K562 (cell line): Measurements from ENCODE around the gene DPH6. TPM values are rescaled to one million over a fixed set of nuclear protein-coding genes. Genes with fewer than 3 reads are reported as not detected.
A peak's percentile ranks its signal among the peaks of the same experiment; 100 is the strongest.

Experiments used
- ARID3B ChIP-seq: fragments of 250-450 bp; sonication (Bioruptor Pico); IDR thresholded peaks from 2 replicates; pipeline ENCODE4 v1.4.0; 2020; ENCODE audit warnings: borderline replicate concordance
- DACH1 ChIP-seq: fragments of 450-650 bp; IDR thresholded peaks from 2 replicates; pipeline ENCODE4 v1.6.1; 2018; ENCODE audit not compliant: partially characterized antibody
- ETV1 ChIP-seq: fragments of 450-650 bp; conservative IDR thresholded peaks from 2 replicates; pipeline ENCODE4 v1.6.1; 2016; ENCODE audit warnings: missing genetic modification characterization, control low read depth, low read depth, missing compliant biosample characterization
- FOXK2 ChIP-seq, 2 experiments: fragments of 450-650 bp; IDR thresholded peaks in 1 of 2; conservative IDR thresholded peaks in 1 of 2; 2 replicates each; pipeline ENCODE4 v1.6.1; 2016; ENCODE audit warnings: low read depth in 2 of 2, mild to moderate bottlenecking in 1 of 2
- GABPB1 ChIP-seq: sonication (generic); formaldehyde crosslinking; IDR thresholded peaks from 2 replicates; pipeline ENCODE4 v1.8.0; 2022; ENCODE audit warnings: mild to moderate bottlenecking, missing genetic modification reagents
- HNRNPUL1 ChIP-seq: fragments of 200-400 bp; formaldehyde crosslinking; IDR thresholded peaks from 2 replicates; pipeline ENCODE4 v1.6.1; 2017; ENCODE audit warnings: low read length
- MCM2 ChIP-seq: fragments of 450-650 bp; IDR thresholded peaks from 2 replicates; pipeline ENCODE4 v1.6.1; 2017; ENCODE audit warnings: low read depth, mild to moderate bottlenecking
- MTA3 ChIP-seq: fragments of 450-650 bp; formaldehyde crosslinking; IDR thresholded peaks from 2 replicates; pipeline ENCODE4 v1.6.1; 2017; ENCODE audit warnings: mild to moderate bottlenecking, borderline replicate concordance
- NR3C1 ChIP-seq: sonication (generic); formaldehyde crosslinking; IDR thresholded peaks from 2 replicates; pipeline ENCODE4 v1.8.1; 2022; ENCODE audit warnings: missing genetic modification reagents
- PRDM10 ChIP-seq: fragments of 450-650 bp; IDR thresholded peaks from 2 replicates; pipeline ENCODE4 v1.6.1; 2018; ENCODE audit not compliant: partially characterized antibody
- TCFL5 ChIP-seq: fragments of 250-450 bp; sonication (Bioruptor Pico); conservative IDR thresholded peaks from 2 replicates; pipeline ENCODE4 v1.6.1; 2021; ENCODE audit warnings: mild to moderate bottlenecking, moderate library complexity, matching md5 sums
- VEZF1 ChIP-seq: fragments of 200-800 bp; sonication (Bioruptor generic); IDR thresholded peaks from 2 replicates; pipeline ENCODE4 v1.6.1; 2017; ENCODE audit warnings: missing genetic modification characterization, missing compliant biosample characterization
- ZBTB12 ChIP-seq: fragments of 250-450 bp; sonication (Bioruptor Pico); IDR thresholded peaks from 2 replicates; pipeline ENCODE4 v1.4.0; 2020
- ZBTB5 ChIP-seq: fragments of 450-650 bp; IDR thresholded peaks from 2 replicates; pipeline ENCODE4 v1.6.1; 2017; ENCODE audit warnings: antibody characterized with exemption
- ZFP91 ChIP-seq: sonication (generic); formaldehyde crosslinking; IDR thresholded peaks from 2 replicates; pipeline ENCODE4 v1.8.0; 2022; ENCODE audit warnings: mild to moderate bottlenecking, missing genetic modification reagents
- ZNF551 ChIP-seq: fragments of 250-450 bp; sonication (Bioruptor Pico); IDR thresholded peaks from 2 replicates; pipeline ENCODE4 v1.5.0; 2021; ENCODE audit warnings: mild to moderate bottlenecking, moderate library complexity
- ZNF57 ChIP-seq: fragments of 450-650 bp; formaldehyde crosslinking; IDR thresholded peaks from 2 replicates; pipeline ENCODE4 v1.4.0; 2020; ENCODE audit warnings: mild to moderate bottlenecking, moderate library complexity
- polyA plus RNA-seq, 8 experiments: library from polyadenylated mRNA; depleted of rRNA in 4 of 8; stranded (reverse) in 5 of 8; unstranded in 3 of 8; fragments of >200 nt; fragmentation: Nextera tagmentation in 2 of 8; fragmentation: Illumina TruSeq in 1 of 8; extraction: Ambion mirVana in 2 of 8; extraction: Trizol in 1 of 8; gene quantifications; 2 replicates each; pipeline versions ENCODE4 v1.2.1 to v1.2.3, GENCODE V29; 2011 to 2014; ENCODE audit warnings: inconsistent platforms in 1 of 8, missing spikeins in 1 of 8
- total RNA-seq, 7 experiments: library from RNA; depleted of rRNA in 6 of 7; stranded (reverse); fragments of >200 nt in 6 of 7; fragmentation: Illumina TruSeq in 2 of 7; extraction: Trizol in 2 of 7; gene quantifications; 2 replicates each; pipeline versions ENCODE4 v1.2.1 to v1.2.3, GENCODE V29; 2011 to 2021; ENCODE audit warnings: low replicate concordance in 1 of 7

The DPH6 gene
- total and polyA plus RNA-seq, 9 of the 15 experiments (the other 6 are each of a cell fraction or from before 2014, with no cell fraction given), result 10.1 to 69.1 (median 18.8) TPM

- TF ChIP-seq PRDM10, result no peak
- TF ChIP-seq TCFL5, result no peak
- no peak for TF ChIP-seq ARID3B
- TF ChIP-seq FOXK2 (conservative IDR thresholded peaks at IDR 0.05 in 1 of 2, IDR thresholded peaks at IDR 0.05 in 1 of 2; ENCODE audit: low read depth in 2 of 2), result peak; percentile 55 to 85; a peak in 3 of 4 replicates
- TF ChIP-seq MCM2, result no peak
- TF ChIP-seq ZFP91, result no peak
- no peak for TF ChIP-seq HNRNPUL1
- peak; percentile 94 for TF ChIP-seq DACH1
- no peak for TF ChIP-seq ZBTB12
- TF ChIP-seq VEZF1 (CRISPR knock-in tag), result peak; percentile 76
- no peak; the same call in 1 of the 2 replicates for TF ChIP-seq ETV1
- TF ChIP-seq ZNF551 (CRISPR knock-in tag), result no peak
- TF ChIP-seq MTA3, result peak; percentile 80; the same call in 1 of the 2 replicates
- no peak for TF ChIP-seq NR3C1
- TF ChIP-seq ZBTB5, result no peak
- no peak for TF ChIP-seq GABPB1 (CRISPR knock-in tag)
- no peak for TF ChIP-seq ZNF57 (CRISPR knock-in tag)
Observed at GRCh38 chr15:35557544-35557943, 11.6 kb upstream of the DPH6 start (continued).
